CD4-positive, alpha-beta memory T cell (primary cell): ENCODE data around the gene SPATS2. TPM values are rescaled to one million over a fixed set of nuclear protein-coding genes. Genes with fewer than 3 reads are reported as not detected.
"Not testable (repeated sequence)": the region's sequence is repeated elsewhere in the genome, so short reads cannot be mapped to it uniquely, and the experiment has no call there.

Experiments
- CTCF ChIA-PET: fragments of 350-600 bp; sonication (Branson Sonifier 250); formaldehyde crosslinking; loops from one replicate; lab custom pipeline; 2021; ENCODE audit warnings: inconsistent platforms; ENCODE audit not compliant: partially characterized antibody; lab: Charles Lee
- POLR2A ChIA-PET: fragments of 350-600 bp; sonication (Branson Sonifier 250); formaldehyde crosslinking; loops from one replicate; lab custom pipeline; 2021; ENCODE audit not compliant: partially characterized antibody; lab: Charles Lee
- DNase-seq, 5 donors: peaks; one replicate each; pipeline versions ENCODE4 v3.0.0 to v3.0.0-alpha.2; 2020 to 2022; ENCODE audit warnings: mixed read lengths in 1 of 5
- H3K27ac ChIP-seq: one replicate; pipeline ENCODE4 v1.7.0; 2013; ENCODE audit warnings: low read depth, low read length
- H3K27me3 ChIP-seq: 2 replicates; pipeline ENCODE4 v1.7.0; 2013; ENCODE audit warnings: mild to moderate bottlenecking, low read length, moderate library complexity; ENCODE audit not compliant: insufficient read depth
- H3K36me3 ChIP-seq: 2 replicates; pipeline ENCODE4 v1.7.0; 2013; ENCODE audit warnings: mild to moderate bottlenecking, low read length, moderate library complexity; ENCODE audit not compliant: insufficient read depth
- H3K4me1 ChIP-seq: 2 replicates; pipeline ENCODE4 v1.7.0; 2013; ENCODE audit warnings: mild to moderate bottlenecking, low read length, moderate library complexity; ENCODE audit not compliant: insufficient read depth
- H3K4me3 ChIP-seq, 2 donors: one replicate each; pipeline ENCODE4 v1.7.0; 2013; ENCODE audit warnings: low read length in 2 of 2, mild to moderate bottlenecking in 1 of 2
- H3K9me3 ChIP-seq, 2 donors: one replicate each; pipeline ENCODE4 v1.7.0; 2013; ENCODE audit warnings: low read length in 2 of 2, control low read depth in 1 of 2; ENCODE audit not compliant: control insufficient read depth in 1 of 2
- H3K27ac Mint-ChIP-seq, 7 donors: one replicate each; pipeline ENCODE4 v1.8.0; 2020 to 2021; ENCODE audit warnings: mixed read lengths in 7 of 7, mild to moderate bottlenecking in 6 of 7, inconsistent platforms in 3 of 7, moderate library complexity in 3 of 7
- H3K27me3 Mint-ChIP-seq, 2 donors: one replicate each; pipeline ENCODE4 v1.8.0; 2020 to 2021; ENCODE audit warnings: mixed read lengths in 2 of 2
- H3K36me3 Mint-ChIP-seq, 2 donors: one replicate each; pipeline ENCODE4 v1.8.0; 2020 to 2021; ENCODE audit warnings: mixed read lengths in 2 of 2, inconsistent platforms in 1 of 2, mild to moderate bottlenecking in 1 of 2
- H3K4me1 Mint-ChIP-seq, 4 donors: one replicate each; pipeline ENCODE4 v1.8.0; 2020 to 2021; ENCODE audit warnings: mixed read lengths in 4 of 4, mild to moderate bottlenecking in 1 of 4
- H3K4me3 Mint-ChIP-seq, 8 donors: one replicate each; pipeline ENCODE4 v1.8.0; 2020 to 2021; ENCODE audit warnings: mixed read lengths in 8 of 8, mild to moderate bottlenecking in 7 of 8, moderate library complexity in 6 of 8, inconsistent platforms in 3 of 8
- H3K9me3 Mint-ChIP-seq, 8 donors: one replicate each; pipeline ENCODE4 v1.8.0; 2020 to 2021; ENCODE audit warnings: mixed read lengths in 8 of 8, mild to moderate bottlenecking in 5 of 8, inconsistent platforms in 3 of 8, moderate library complexity in 1 of 8
- intact Hi-C: fragments of 100-400 bp; cut with micrococcal nuclease; formaldehyde crosslinking; loops from one replicate; pipeline ENCODE4 v1.15.1; 2023
- polyA plus RNA-seq, 2 donors: library from polyadenylated mRNA; unstranded; fragments of 300-500 nt; fragmentation: Illumina TruSeq; gene quantifications; one replicate each; pipeline ENCODE4 v1.2.3, GENCODE V29; 2021
- total RNA-seq, 2 experiments: library from RNA; stranded (reverse); gene quantifications; one replicate each; pipeline ENCODE4 v1.2.3, GENCODE V29; 2021

SPATS2 gene
- total RNA-seq, result 1 to 10 TPM; 4.9 to 7.8 TPM
- 1 to 10 TPM; 4.3 to 5.2 TPM for polyA plus RNA-seq

DNA sequence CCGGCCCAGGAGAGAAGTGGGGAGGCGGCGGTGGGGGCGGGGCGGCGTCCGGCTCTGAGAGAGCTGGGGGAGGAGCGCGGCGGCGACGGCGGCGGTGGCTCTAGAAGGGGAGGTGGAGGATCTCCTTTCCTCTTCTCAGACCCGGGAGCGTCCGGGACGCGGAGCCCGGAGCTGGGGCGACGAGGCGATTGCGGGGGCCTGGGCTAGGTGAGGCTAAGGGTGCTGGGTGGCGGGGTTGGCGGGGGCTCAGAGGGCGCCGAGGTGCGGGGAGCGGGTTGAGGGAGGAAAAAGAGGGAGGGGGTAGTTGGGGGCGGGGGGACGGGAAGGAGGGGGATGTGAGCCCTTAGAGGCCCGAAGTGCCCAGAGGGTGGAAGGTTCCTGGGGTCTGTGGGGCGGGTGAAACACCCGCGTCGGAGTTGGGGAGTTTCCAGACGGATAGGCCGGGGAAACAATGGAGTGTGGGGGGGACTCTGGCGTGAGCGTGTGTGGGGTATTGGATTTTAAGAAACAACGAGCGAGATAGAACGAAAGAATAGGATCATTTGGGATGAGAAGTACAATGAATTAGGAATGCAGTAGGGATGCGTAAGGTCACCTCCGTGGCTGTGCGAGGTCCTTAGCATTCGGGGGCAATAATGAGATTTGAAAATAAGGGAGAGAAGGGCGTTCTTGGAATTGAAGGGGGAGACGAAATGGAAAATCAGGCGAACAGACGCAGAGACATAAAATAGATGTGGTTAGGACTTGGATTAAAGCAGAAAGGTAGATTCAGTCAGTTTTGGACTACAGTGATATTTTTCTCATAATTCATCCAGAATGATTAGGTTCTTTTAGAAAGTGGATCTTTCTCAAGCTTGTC lies at the start of gene SPATS2:
Gene SPATS2 (plus strand): TSS at position 82 of the 859 bp plus-strand sequence. CDS start 93,551 bp downstream, outside the sequence.
- H3K27me3 Mint-ChIP-seq, result peaks cover 0 to 1% of the 10 kb centered on the region in 2 donors
- H3K4me3 Mint-ChIP-seq, result peak within 1 kb of the TSS; percentile 82 to 98 (median 96)
- ChIA-PET CTCF (interaction anchor here (0.9 to 6.7 kb wide), 12 partner anchors 8 to 257 kb away, joined by 3 to 70 read pairs (median 6); partner anchors contain the start of gene DNAJC22), POLR2A (interaction anchor here (0.7 to 2.9 kb wide), 22 partner anchors 8 to 374 kb away, joined by 3 to 15 read pairs (median 6); partner anchors contain the start of genes C1QL4, DNAJC22, MCRS1 and PRPF40B)
- Histone ChIP-seq H3K27me3 (no peaks in the 10 kb centered on the region), H3K27ac (peak within 1 kb of the TSS; percentile 84), H3K9me3 (no peaks in the 10 kb centered on the region), H3K4me3 (peak within 1 kb of the TSS; percentile 55 to 88), H3K36me3 (no peaks in the 10 kb centered on the region), H3K4me1 (peaks cover 19% of the 10 kb centered on the region)
- DNase-seq, result no peak
- intact Hi-C loops, result loop anchor here (1.0 to 5.0 kb wide), 3 partner anchors 44 to 255 kb away; partner anchors contain the start of genes MCRS1, PRPF40B and TROAP
- no peaks in the 10 kb centered on the region for H3K9me3 Mint-ChIP-seq
- H3K4me1 Mint-ChIP-seq, result peaks cover 17 to 37% (median 26%) of the 10 kb centered on the region in 4 donors
- peak within 1 kb of the TSS; percentile 93 to 98 (median 96) for H3K27ac Mint-ChIP-seq
- H3K36me3 Mint-ChIP-seq, result peaks cover under 1 to 5% of the 10 kb centered on the region in 2 donors

DNA sequence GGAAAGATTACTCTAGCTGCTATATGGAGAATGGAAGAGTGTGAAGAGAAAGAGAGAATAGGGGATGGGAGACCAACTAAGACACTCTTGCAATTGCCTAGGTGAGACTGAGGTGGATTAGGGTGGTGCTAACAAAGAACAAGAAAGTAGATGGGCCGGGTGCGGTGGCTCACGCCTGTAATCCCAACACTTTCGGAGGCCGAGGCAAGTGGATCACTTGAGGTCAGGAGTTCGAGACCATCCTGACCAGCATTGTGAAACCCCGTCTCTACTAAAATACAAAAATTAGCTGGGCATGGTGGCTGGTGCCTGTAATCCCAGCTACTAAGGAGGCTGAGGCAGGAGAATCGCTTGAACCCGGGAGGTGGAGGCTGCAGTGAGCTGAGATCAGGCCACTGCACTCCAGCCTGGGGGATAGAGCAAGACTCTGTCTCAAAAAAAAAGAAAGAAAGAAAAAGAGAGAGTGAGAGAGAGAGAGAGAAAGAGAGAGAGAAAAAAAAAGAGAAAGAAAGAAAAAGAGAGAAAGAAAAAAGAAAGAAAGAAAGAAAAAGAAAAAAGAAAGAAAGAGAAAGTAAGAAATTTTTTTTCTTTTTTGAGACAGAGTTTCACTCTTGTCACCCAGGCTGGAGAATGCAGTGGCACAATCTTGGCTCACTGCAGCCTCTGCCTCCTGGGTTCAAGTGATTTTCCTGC lies 46.7 kb upstream of the SPATS2 start:
- H3K9me3 ChIP-seq, H3K27me3 ChIP-seq, intact Hi-C loops, H3K36me3 Mint-ChIP-seq, H3K9me3 Mint-ChIP-seq, POLR2A ChIA-PET, H3K4me3 ChIP-seq, H3K27me3 Mint-ChIP-seq, DNase-seq, H3K36me3 ChIP-seq, H3K27ac ChIP-seq: not testable (repeated sequence)
- CTCF ChIA-PET, result interaction anchor here (1.0 kb wide), 1 partner anchor 11 kb away, joined by 3 read pairs; no protein-coding TSS in a partner anchor
- H3K4me3 Mint-ChIP-seq, result peak overlapping the region in 6 of 8 donors; percentile 1 to 64 (median 34)
- peaks cover 14% of the 10 kb centered on the region for H3K4me1 ChIP-seq
- peak overlapping the region in 1 of 7 donors; percentile 21 for H3K27ac Mint-ChIP-seq
- H3K4me1 Mint-ChIP-seq, result peaks cover 14 to 24% (median 15%) of the 10 kb centered on the region in 4 donors

DNA sequence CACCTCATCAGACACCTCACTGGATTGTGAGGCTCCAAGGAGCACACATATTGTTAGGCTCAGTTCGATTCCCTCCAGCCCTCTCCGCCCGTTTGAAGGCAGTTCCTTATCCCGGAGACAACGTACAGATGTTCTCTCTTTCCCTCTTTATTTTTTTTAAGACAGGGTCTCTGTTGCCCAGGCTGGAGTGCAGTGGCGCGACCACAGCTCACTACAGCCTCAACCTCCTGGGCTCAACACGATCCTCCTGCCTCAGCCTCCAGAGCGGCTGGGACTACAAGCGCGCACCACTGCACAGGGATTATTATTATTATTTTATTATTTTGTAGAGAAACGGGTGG lies 44.9 kb upstream of the SPATS2 start:
- ChIA-PET CTCF (interaction anchor here (0.8 to 2.9 kb wide), 17 partner anchors 9 to 234 kb away, joined by 3 to 24 read pairs (median 4); partner anchors contain the start of genes C1QL4, DNAJC22, PRPH and TUBA1B), POLR2A (interaction anchor here (1.0 to 2.0 kb wide), 12 partner anchors 9 to 457 kb away, joined by 3 to 20 read pairs (median 6); partner anchors contain the start of genes PRPF40B, RND1, SPATS2 and TUBA1A)
- Histone ChIP-seq H3K4me1 (peaks cover 14% of the 10 kb centered on the region), H3K4me3 (peak overlapping the region; percentile 28 to 77), H3K27me3 (no peaks in the 10 kb centered on the region), H3K9me3 (no peaks in the 10 kb centered on the region), H3K36me3 (no peaks in the 10 kb centered on the region), H3K27ac (peak overlapping the region; percentile 51)
- DNase-seq, result no peak
- H3K4me3 Mint-ChIP-seq, result peak overlapping the region; percentile 92 to 99 (median 96)
- H3K27ac Mint-ChIP-seq, result peak overlapping the region in 6 of 7 donors; percentile 65 to 92 (median 80)
- intact Hi-C loops, result loop anchor here (1.0 kb wide), 1 partner anchor 133 kb away; the partner anchor contains the start of gene TUBA1A
- no peaks in the 10 kb centered on the region for H3K9me3 Mint-ChIP-seq
- H3K4me1 Mint-ChIP-seq, result peaks cover 14 to 24% (median 15%) of the 10 kb centered on the region in 4 donors
- no peaks in the 10 kb centered on the region for H3K27me3 Mint-ChIP-seq
- H3K36me3 Mint-ChIP-seq, result no peaks in the 10 kb centered on the region

DNA sequence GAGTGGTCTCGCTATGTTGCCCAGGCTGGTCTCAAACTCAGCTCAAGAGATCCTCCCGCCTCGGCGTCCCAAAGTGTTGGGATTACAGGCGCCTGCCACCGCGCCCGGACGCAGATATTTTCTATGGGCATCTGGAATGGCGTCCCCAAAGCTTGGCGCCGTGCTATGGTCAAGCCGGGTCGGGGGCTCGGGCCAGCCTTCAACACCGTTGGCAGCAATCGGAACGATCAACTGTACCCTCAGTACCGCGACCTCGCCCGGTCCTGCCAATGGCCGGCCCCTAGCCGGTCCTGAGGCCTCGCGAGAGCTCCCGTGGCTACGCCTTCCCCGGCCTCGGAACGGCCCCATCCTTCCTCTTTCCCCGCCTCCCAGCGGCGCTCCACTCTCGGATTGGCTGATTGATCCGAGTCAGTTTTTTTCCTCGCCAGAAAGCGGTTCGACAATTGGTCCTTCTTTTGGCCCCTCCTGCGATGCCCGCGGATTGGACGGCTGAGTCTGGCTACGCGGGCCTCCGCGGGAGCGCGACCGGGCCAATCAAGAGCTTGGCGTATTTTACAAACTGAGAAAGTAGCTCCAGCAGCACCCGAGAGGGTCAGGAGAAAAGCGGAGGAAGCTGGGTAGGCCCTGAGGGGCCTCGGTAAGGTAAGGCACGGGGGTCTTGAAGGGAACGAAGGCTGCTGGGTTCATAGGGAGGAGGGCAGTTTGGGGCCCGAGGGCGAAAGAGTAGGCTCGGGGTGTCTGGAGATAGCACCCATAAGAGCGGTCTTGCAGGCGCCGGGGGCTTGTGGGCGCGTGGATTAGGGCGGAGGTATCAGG lies 44.3 kb upstream of the SPATS2 start, which contains the start of gene TROAP:
Gene TROAP (plus strand): TSS at position 548 of the 816 bp plus-strand sequence. CDS start 354 bp downstream, outside the sequence.
- H3K9me3 ChIP-seq, result no peaks in the 10 kb centered on the region
- H3K27ac ChIP-seq, result peak within 1 kb of the TSS; percentile 51
- peak; percentile 97 to 99 (median 97) for DNase-seq
- Mint-ChIP-seq H3K36me3 (no peaks in the 10 kb centered on the region), H3K4me1 (peaks cover 14 to 24% (median 15%) of the 10 kb centered on the region in 4 donors), H3K27me3 (no peaks in the 10 kb centered on the region), H3K4me3 (peak within 1 kb of the TSS; percentile 92 to 99 (median 96)), H3K9me3 (no peaks in the 10 kb centered on the region), H3K27ac (peak within 1 kb of the TSS; percentile 75 to 96 (median 91))
- ChIA-PET POLR2A (interaction anchor here (0.7 to 2.0 kb wide), 16 partner anchors 9 to 457 kb away, joined by 3 to 20 read pairs (median 5); partner anchors contain the start of genes PRPF40B, RND1, SPATS2 and TUBA1A), CTCF (interaction anchor here (0.8 to 2.9 kb wide), 19 partner anchors 9 to 234 kb away, joined by 3 to 24 read pairs (median 4); partner anchors contain the start of genes C1QL4, DNAJC22, PRPH and TUBA1B)
- intact Hi-C loops, result loop anchor here (1.0 kb wide), 3 partner anchors 14 to 134 kb away; partner anchors contain the start of genes C1QL4, SPATS2 and TUBA1A
- peaks cover 14% of the 10 kb centered on the region for H3K4me1 ChIP-seq
- H3K36me3 ChIP-seq, result no peaks in the 10 kb centered on the region
- peak within 1 kb of the TSS; percentile 54 to 77 for H3K4me3 ChIP-seq
- no peaks in the 10 kb centered on the region for H3K27me3 ChIP-seq

DNA sequence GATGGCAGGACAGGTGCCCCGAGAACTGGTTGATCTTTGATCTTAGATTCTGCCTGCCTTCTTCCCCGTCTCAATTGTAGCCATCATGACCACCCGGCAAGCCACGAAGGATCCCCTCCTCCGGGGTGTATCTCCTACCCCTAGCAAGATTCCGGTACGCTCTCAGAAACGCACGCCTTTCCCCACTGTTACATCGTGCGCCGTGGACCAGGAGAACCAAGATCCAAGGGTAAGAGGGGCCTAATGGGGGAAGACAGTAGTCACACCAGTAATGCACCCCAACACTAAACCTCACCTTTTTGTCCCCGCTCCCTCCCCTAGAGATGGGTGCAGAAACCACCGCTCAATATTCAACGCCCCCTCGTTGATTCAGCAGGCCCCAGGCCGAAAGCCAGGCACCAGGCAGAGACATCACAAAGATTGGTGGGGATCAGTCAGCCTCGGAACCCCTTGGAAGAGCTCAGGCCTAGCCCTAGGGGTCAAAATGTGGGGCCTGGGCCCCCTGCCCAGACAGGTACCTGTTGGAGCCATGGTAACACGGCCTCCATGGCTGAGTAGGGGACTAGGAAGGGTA lies 43.7 kb upstream of the SPATS2 start:
- Histone ChIP-seq H3K27me3 (no peaks in the 10 kb centered on the region), H3K9me3 (no peaks in the 10 kb centered on the region), H3K27ac (peak overlapping the region; percentile 51), H3K36me3 (no peaks in the 10 kb centered on the region), H3K4me3 (peak overlapping the region; percentile 54 to 77), H3K4me1 (peaks cover 14% of the 10 kb centered on the region)
- H3K9me3 Mint-ChIP-seq, result no peaks in the 10 kb centered on the region
- peak overlapping the region in 6 of 7 donors; percentile 59 to 96 (median 92) for H3K27ac Mint-ChIP-seq
- DNase-seq, result peak in 1 of 5 donors; percentile 35
- CTCF ChIA-PET, result interaction anchor here (0.8 to 2.9 kb wide), 9 partner anchors 8 to 235 kb away, joined by 3 to 24 read pairs (median 4); partner anchors contain the start of genes C1QL4 and PRPH
- H3K4me1 Mint-ChIP-seq, result peaks cover 14 to 24% (median 15%) of the 10 kb centered on the region in 4 donors
- H3K27me3 Mint-ChIP-seq, result no peaks in the 10 kb centered on the region
- H3K36me3 Mint-ChIP-seq, result no peaks in the 10 kb centered on the region
- peak overlapping the region; percentile 92 to 99 (median 96) for H3K4me3 Mint-ChIP-seq
- intact Hi-C loops, result loop anchor here (1.0 kb wide), 2 partner anchors 14 to 44 kb away; partner anchors contain the start of genes C1QL4 and SPATS2
- POLR2A ChIA-PET, result interaction anchor here (0.7 to 2.0 kb wide), 12 partner anchors 8 to 458 kb away, joined by 3 to 20 read pairs (median 6); partner anchors contain the start of genes PRPF40B, RND1, SPATS2 and TUBA1A
